ENCODE results near the gene CACNA2D2. TPM values are rescaled to one million over a fixed set of nuclear protein-coding genes. Genes with fewer than 3 reads are reported as not detected.

The CACNA2D2 gene
- total RNA-seq, 1 experiment from 2014 or later = 0.21 TPM

- DNase-seq (ENCODE audit: low read depth, low spot score) = no peak
- in situ Hi-C loops (cut with HindIII; ENCODE audit: low pct_unique_long_range_greater_than_20kb, low sequenced_read_pairs) = no loop called here
Measured at GRCh38 chr3:50479523-50479922, 23.9 kb downstream of the CACNA2D2 start.

- in situ Hi-C loops (cut with HindIII; ENCODE audit: low pct_unique_long_range_greater_than_20kb, low sequenced_read_pairs) = no loop called here
Measured at GRCh38 chr3:50478671-50479260, 24.7 kb downstream of the CACNA2D2 start.

DNA sequence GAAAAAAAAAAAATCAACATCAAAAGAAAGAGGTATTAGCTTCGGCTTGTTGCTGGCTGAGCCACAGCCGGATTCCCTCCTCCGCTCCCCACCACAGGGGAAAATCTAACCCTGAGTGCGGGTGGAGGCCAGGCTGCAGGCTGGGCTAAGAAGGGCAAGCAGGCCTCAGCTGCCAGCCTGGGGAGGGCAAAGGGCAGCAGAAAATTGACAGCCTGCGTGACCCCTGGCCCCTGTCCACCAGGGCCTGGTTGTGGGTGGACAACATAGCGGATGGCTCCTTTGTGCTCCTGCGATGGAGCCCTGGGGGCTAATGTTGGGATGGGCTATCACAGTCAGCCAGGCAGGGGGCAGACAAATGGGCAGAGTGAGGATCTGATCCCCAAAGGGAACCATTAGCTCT lies 25.4 kb downstream of the CACNA2D2 start:
- no peak for DNase-seq (ENCODE audit: low read depth, low spot score)
- in situ Hi-C loops (cut with HindIII; ENCODE audit: low pct_unique_long_range_greater_than_20kb, low sequenced_read_pairs) = no loop called here

More at GRCh38 chr3:50478671-50479260, 24.7 kb downstream of the CACNA2D2 start:
- DNase-seq (ENCODE audit: low read depth, low spot score) = no peak

DNA sequence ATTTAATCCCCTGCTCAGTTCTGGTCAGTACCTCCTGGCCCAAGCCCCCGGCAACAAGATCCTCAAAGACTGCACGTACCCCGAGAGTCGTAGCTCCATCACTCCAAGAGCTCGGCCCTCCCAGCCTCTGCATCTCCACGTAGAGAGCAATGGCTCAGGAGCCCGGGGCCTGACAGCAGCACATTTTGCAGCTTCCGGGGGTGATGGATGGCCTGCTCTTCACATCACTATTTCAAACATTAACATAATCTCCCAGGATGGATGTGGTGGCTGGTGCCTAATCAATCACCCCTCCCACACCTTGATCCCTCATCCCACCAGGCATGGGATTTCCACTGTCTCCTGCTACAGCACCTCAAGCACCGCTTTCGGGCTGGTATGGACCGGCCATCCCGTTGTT lies 28.1 kb downstream of the CACNA2D2 start:
- in situ Hi-C loops (cut with HindIII; ENCODE audit: low pct_unique_long_range_greater_than_20kb, low sequenced_read_pairs) = no loop called here
- no peak for DNase-seq (ENCODE audit: low read depth, low spot score)

- no peak for DNase-seq (ENCODE audit: low read depth, low spot score)
- in situ Hi-C loops (cut with HindIII; ENCODE audit: low pct_unique_long_range_greater_than_20kb, low sequenced_read_pairs) = no loop called here
Measured at GRCh38 chr3:50474717-50475116, 28.7 kb downstream of the CACNA2D2 start.

DNA sequence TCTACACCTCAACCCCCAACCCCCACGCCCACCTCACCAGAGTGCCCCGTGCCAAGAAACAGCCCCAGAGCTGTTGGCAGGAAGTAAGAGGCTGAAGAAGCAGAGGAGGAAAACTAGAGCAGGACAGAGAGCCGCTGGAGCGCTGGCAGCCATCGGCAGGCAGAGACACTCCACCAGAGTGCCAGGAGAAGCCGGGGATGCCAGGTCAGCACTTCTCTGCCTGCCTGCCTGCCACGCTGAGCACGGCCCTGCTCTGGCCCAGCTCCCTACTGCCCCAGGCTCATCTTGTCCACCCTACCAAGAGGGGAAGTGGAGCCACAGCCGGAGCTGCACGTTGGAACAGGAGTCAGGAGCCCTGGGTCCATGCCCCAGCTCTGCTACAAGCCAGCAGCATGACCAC lies 29.7 kb downstream of the CACNA2D2 start:
- in situ Hi-C loops (cut with HindIII; ENCODE audit: low pct_unique_long_range_greater_than_20kb, low sequenced_read_pairs) = no loop called here
- DNase-seq (ENCODE audit: low read depth, low spot score) = no peak

GRCh38 chr3:50472958-50473357 lies 30.5 kb downstream of the CACNA2D2 start:
- in situ Hi-C loops (cut with HindIII; ENCODE audit: low pct_unique_long_range_greater_than_20kb, low sequenced_read_pairs) = no loop called here
- DNase-seq (ENCODE audit: low read depth, low spot score) = no peak

DNA sequence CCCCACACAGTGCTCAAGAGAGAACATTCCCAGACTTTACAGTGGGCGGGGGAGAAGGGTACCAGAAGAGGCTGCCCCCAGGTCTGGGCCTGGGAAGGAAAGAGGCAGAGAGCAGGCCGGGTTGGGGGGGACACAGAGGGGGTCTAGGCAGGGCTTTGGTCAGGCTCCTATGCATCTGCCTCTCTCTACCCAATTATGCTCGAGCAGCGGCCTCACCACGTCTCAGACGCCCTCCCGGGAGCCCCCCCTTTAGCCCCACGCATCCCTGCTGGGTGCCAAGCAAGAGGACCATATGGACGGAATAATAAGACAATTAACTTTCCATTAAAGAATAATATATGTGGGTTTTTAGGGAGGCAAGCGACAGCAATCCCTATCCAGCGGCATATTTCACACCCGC lies 32.8 kb downstream of the CACNA2D2 start:
- DNase-seq (ENCODE audit: low read depth, low spot score) = no peak
- in situ Hi-C loops (cut with HindIII; ENCODE audit: low pct_unique_long_range_greater_than_20kb, low sequenced_read_pairs) = no loop called here

- in situ Hi-C loops (cut with HindIII; ENCODE audit: low pct_unique_long_range_greater_than_20kb, low sequenced_read_pairs) = no loop called here
- DNase-seq (ENCODE audit: low read depth, low spot score) = no peak
Measured at GRCh38 chr3:50467919-50468318, 35.5 kb downstream of the CACNA2D2 start.

DNA sequence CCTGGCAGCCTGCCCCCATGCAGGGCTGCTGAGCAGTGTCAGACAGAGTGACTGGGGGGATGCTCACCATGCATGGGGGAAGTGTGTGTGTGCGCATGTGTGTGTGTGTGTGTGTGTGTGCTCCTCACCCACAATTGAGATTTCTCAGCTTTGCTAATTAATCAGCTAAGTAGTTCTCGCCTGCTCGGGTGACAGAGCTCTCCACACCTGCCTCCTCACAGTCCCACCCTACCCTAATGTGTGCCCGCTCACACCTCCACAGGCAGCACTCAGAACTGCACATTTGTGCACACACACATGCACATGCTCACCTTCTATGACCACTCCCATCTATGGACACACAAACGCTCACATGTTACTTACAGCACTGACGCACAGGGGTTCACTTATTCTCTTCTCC lies 37.3 kb downstream of the CACNA2D2 start:
- DNase-seq (ENCODE audit: low read depth, low spot score) = no peak
- in situ Hi-C loops (cut with HindIII; ENCODE audit: low pct_unique_long_range_greater_than_20kb, low sequenced_read_pairs) = no loop called here

DNA sequence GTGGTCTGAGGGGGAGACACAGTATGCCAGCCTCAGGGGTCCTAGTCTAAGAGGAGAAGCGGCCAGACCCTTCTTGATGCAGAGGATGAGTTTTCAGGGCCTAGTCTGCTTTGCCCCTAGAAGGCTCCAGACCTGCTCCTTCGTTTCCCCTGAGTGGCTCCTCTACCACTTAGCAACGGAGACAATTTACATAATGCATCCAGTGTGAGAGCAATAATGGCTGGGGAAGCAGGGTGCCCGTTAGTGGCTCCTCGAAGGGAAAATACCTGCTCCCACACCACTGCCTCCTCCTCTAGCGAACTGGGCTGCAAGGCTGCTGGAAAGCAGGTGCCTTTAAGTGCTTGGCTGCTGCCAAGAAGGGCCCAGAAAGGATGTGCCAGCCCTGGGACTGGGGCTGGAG lies 38.9 kb downstream of the CACNA2D2 start:
- no peak for DNase-seq (ENCODE audit: low read depth, low spot score)
- in situ Hi-C loops (cut with HindIII; ENCODE audit: low pct_unique_long_range_greater_than_20kb, low sequenced_read_pairs) = no loop called here

DNA sequence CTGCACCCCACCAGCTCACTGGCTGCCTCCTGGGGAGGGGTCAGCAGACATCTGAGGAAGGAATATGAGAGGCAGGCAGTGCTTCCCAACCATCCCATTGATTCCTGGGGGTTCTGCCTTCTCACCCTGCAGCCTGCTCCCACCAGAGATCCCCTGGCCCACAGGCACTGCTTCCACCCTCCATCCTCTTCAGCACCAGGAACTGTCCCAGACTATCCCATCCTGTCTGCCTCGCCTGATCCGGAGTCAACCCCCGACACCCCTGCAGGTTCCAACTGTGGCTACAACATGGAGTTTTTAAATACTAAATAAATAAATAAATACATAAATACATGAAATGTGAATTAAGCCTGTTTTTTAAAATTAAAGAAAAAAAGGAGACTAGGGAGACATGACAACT lies 43.6 kb downstream of the CACNA2D2 start:
- in situ Hi-C loops (cut with HindIII; ENCODE audit: low pct_unique_long_range_greater_than_20kb, low sequenced_read_pairs) = no loop called here
- no peak for DNase-seq (ENCODE audit: low read depth, low spot score)

GRCh38 chr3:50457988-50458387 lies 45.4 kb downstream of the CACNA2D2 start:
- no peak for DNase-seq (ENCODE audit: low read depth, low spot score)
- in situ Hi-C loops (cut with HindIII; ENCODE audit: low pct_unique_long_range_greater_than_20kb, low sequenced_read_pairs) = no loop called here

- DNase-seq (ENCODE audit: low read depth, low spot score) = no peak
- in situ Hi-C loops (cut with HindIII; ENCODE audit: low pct_unique_long_range_greater_than_20kb, low sequenced_read_pairs) = no loop called here
Measured at GRCh38 chr3:50455161-50456018, 48.0 kb downstream of the CACNA2D2 start.

DNA sequence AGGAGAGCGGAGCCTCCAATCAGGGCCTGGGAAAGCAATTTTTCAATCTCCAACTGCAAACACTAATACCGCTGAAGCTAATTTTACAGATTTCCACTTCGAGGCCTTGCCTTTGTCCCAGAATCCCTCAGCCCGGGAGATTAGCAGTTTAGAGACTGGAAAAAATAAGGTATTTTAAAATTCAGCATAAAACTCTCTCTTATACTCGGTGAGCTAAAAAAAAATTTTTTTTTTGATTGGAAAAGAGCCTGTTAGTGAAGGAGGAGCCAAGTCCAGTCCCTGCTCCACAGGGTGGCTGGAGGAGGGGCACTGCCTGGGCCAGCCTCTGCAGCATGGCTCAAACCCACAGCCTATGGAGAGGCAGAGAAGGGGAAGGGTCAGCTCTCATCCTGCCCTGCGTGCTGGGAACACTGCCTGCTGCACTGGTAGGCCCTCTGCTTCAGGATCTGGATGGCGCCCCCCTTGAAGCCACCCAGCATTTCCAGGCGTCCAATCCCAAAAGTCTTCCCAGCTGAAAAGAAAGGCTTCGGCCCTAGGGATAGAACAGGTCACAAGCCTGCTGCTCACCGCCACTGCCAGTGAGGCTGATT lies 48.9 kb downstream of the CACNA2D2 start:
- in situ Hi-C loops (cut with HindIII; ENCODE audit: low pct_unique_long_range_greater_than_20kb, low sequenced_read_pairs) = no loop called here
- no peak for DNase-seq (ENCODE audit: low read depth, low spot score)

- DNase-seq (ENCODE audit: low read depth, low spot score) = no peak
- in situ Hi-C loops (cut with HindIII; ENCODE audit: low pct_unique_long_range_greater_than_20kb, low sequenced_read_pairs) = no loop called here
Measured at GRCh38 chr3:50453907-50454306, 49.5 kb downstream of the CACNA2D2 start.

- no peak for DNase-seq (ENCODE audit: low read depth, low spot score)
Measured at GRCh38 chr3:50450209-50450921, 53.1 kb downstream of the CACNA2D2 start.

More at GRCh38 chr3:50450209-50450921, 53.1 kb downstream of the CACNA2D2 start:
- in situ Hi-C loops (cut with HindIII; ENCODE audit: low pct_unique_long_range_greater_than_20kb, low sequenced_read_pairs) = no loop called here
